ELR (cell line): ENCODE measurements around the gene ANO10.
"Not testable (repeated sequence)": the region's sequence is repeated elsewhere in the genome, so short reads cannot be mapped to it uniquely, and the experiment has no call there.

Experiments used
- DNase-seq: peaks from one replicate; pipeline ENCODE4 v3.0.0-alpha.2; 2015; ENCODE audit warnings: low read depth

ANO10 gene

GRCh38 chr3:43477600-43477999 lies 144.2 kb downstream of the ANO10 start:
- no peak for DNase-seq

GRCh38 chr3:43473737-43474136 lies 148.1 kb downstream of the ANO10 start:
- DNase-seq, result no peak

GRCh38 chr3:43473244-43473643 lies 148.6 kb downstream of the ANO10 start:
- no peak for DNase-seq

- no peak for DNase-seq
These were observed 153.7 kb downstream of the ANO10 start for GRCh38 chr3:43468133-43468532.

DNA sequence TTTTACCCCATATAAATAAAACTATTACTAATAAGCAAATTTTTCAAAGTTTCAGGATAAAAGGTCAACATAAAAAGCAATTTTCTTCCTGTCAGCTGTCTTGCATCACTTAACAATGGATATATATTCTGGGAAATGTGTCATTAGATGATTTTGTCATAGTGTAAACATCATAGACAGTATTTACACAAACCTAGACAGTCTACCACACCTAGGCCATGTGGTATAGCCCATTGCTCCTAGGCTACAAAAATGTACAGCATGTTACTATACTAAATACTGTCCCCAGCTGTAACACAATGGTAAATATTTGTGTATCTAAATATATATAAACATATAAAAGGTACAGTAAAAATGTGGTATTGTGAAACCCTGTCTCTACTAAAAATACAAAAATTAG lies 156.7 kb downstream of the ANO10 start:
- peak; percentile 3 for DNase-seq

DNA sequence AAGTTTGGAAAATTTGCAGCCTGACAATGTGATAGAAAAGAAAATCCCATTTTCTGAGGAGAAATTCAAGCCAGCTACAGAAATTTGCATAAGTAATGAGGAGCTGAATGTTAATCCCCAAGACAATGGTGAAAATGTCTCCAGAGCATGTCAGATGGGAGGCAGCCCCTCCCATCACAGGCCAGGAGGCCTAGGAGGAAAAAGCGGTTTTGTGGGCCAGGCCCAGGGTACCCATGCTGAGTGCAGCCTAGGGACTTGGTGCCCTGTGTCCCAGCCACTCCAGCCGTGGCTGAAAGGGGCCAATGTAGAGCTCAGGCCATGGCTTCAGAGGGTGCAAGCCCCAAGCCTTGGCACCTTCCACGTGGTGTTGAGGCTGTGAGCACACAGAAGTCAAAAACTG lies 159.2 kb downstream of the ANO10 start:
- DNase-seq, result not testable (repeated sequence)

GRCh38 chr3:43461345-43461744 lies 160.5 kb downstream of the ANO10 start:
- DNase-seq, result peak; percentile 11

- DNase-seq, result not testable (repeated sequence)
These were observed 164.8 kb downstream of the ANO10 start for GRCh38 chr3:43457038-43457437.

DNA sequence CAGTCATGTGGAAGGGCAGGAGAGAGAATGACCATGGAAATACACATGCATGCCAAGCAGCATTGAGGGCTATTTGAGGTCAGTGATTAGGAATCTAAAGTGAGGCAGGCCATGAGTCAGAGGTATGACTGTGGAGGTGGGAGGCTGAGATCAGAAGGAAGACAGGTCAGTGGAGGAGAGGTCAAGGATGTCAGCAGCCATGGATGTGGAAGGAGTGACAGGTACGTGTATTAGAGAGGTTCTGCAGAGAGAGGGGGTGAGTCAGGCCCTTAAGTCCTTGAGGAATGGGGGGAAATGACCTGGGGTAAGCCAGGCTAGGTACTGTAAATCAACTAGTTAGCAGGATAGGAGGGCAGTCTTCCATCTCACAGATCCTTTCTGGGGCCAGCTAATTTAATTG lies 166.6 kb downstream of the ANO10 start:
- peak; percentile 84 for DNase-seq

GRCh38 chr3:43453981-43454380 lies 167.8 kb downstream of the ANO10 start:
- no peak for DNase-seq

DNA sequence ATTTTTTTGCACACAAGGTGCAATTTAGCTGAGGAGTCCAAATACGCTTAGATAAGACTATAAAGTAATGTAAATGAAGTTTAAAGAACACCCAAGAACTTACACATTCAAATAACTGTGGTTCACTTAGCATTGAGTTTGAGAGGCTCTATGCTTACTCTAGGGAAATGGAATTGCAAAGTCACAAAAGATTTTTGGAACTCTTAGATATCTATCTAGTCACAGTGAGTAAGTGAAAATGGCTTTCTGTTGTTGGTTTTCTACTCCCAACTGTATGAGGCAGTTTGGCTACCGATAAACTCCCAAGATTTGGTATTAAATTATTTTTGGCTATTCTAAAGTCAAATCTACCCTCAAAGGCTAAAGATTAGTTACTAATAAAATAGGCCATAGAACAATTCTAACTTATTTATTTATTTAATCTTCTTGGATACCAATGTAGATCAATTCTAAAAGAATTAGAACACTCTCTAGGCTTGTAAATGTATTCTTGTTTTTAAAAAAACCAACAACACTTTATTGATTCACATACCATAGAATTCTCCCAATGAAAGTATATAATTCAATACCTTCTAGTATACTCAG lies 170.0 kb downstream of the ANO10 start:
- no peak for DNase-seq

DNA sequence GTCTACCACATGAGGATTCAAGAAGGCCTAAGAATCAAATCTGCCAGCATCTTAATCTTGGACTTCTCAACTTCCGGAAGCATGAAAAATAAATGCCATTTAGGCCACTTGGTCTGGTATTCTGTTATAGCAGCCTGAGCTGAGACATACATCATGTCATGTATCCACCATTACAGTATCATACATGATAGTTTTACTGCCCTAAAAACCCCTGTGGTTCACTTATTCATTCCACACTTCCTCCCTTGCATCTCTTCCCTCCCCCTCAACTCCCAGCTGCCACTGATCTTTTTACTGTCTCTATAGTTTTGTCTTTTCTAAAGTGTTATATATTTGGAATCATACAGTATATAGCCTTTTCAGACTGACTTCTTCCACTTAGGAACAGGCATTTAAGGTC lies 173.7 kb downstream of the ANO10 start:
- DNase-seq, result no peak

DNA sequence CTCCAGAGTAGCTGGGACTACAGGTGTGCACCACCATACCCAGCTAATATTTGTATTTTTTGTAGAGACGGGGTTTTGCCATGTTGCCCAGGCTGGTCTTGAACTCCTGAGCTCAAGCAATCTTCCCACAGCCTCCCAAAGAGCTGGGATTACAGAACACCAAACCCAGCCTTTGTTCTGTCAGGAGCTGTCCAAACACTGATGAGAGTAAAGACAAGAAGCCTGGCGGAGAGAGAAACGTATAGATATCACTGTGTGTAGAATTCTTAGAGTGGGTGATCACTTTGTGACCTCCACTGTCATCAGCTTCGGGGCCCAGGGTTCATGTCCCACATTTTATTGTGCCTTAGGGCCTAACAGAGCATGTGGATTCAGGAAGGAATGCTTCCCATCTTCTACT lies 176.0 kb downstream of the ANO10 start:
- DNase-seq, result no peak

DNA sequence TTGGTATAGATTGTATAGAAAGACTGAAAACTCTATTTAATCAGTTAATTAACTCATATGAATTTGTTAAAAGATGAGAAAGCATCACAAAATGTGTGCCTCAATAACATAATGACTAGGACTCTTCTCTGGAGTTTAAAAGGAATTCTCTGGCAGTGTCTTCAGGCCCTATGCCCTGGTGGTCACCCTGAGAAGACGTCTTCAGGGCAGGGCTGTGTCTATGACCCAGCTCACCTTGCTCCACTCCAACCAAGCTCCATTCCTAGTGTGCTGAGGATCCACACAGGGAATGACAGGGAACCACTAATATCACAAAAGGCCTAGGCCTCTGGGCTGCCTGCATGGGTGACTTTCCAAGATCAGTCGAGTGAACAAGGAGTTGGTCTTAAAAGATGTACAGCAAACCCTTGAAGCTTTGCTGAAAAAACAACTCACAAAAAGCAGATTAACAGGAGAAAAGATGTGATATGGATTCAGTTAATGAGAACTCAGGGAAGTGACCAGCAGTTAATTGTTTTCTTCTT lies 178.9 kb downstream of the ANO10 start:
- DNase-seq, result no peak

GRCh38 chr3:43436507-43437140 lies 185.2 kb downstream of the ANO10 start:
- DNase-seq, result no peak

- DNase-seq, result no peak
These were observed 186.1 kb downstream of the ANO10 start for GRCh38 chr3:43435706-43436105.

DNA sequence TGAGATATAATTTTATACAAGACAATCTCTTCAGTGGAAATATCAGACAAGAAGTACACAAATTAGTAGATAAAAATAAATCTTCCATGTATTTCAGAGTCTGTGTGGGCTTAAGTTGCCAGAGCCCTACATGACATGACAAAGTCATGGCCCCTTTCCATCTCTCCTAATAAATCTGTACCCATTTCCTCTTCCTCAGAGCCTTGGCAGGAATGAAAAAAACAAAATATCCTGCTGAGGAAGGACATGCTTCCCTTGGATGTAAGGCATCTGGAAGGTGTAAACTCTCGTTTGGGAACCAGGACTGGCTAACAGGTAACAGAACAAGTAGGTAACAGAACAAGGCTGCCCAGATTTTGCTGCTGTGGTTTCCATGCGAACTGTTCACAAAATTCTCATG lies 187.4 kb downstream of the ANO10 start:
- DNase-seq, result no peak

GRCh38 chr3:43432462-43432861 lies 189.3 kb downstream of the ANO10 start:
- no peak for DNase-seq

DNA sequence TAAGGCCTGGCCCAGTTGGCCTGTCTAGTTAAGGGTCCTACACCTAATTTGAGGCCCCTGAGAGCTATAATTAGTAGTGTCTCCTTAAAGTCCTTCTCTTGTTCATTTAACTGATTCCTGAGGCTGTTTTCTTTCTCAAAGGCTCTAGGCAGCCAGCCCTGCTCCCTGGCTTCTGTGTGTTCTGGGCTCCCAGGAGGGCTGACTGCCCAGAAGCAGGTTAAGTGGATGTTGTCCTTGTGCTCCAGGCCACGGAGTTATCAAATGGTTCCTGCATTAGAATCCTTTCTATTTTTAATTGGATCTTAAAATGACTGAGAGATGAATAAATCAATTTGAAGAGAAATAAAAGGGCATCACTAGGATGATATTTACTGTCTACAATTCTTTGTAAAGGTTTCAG lies 195.4 kb downstream of the ANO10 start:
- no peak for DNase-seq

DNA sequence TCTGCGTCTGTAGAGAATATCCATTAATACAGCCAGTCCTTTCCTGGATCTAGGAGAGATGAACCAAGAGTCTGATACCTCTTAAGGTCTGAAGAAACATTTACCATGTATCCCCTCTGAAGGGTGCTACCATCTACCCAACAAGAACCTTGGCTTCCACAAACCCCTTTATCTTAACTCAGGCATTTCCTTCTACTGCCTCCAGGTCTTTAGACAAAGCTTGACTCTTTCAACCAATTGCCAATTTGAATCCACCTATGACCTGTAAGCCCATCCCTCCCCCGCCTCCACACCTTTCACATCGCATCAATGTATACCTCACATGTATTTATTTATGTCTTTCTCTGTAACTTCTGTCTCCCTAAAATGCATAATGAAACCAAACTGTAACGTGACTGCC lies 196.0 kb downstream of the ANO10 start:
- DNase-seq, result no peak

DNA sequence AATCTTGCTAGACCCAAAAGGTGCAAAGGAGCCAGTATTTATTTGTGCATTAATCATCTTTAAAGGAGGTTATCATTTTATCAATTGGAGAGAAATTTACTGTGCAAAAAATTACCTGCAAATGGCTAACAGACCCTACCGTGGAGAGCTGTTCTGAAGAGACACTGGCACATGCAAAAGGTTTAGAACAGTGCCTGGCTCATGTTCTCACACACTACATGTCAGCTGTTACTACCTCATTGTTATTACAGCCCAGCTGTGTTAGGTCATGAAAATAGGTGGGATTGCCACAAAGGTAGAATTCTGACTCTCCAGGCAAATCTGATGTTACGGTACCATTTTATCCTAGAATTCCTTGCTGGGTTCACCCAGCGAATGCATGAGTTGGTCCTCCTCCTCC lies 198.2 kb downstream of the ANO10 start:
- no peak for DNase-seq

- DNase-seq, result no peak
These were observed 198.7 kb downstream of the ANO10 start for GRCh38 chr3:43423142-43423541.

DNA sequence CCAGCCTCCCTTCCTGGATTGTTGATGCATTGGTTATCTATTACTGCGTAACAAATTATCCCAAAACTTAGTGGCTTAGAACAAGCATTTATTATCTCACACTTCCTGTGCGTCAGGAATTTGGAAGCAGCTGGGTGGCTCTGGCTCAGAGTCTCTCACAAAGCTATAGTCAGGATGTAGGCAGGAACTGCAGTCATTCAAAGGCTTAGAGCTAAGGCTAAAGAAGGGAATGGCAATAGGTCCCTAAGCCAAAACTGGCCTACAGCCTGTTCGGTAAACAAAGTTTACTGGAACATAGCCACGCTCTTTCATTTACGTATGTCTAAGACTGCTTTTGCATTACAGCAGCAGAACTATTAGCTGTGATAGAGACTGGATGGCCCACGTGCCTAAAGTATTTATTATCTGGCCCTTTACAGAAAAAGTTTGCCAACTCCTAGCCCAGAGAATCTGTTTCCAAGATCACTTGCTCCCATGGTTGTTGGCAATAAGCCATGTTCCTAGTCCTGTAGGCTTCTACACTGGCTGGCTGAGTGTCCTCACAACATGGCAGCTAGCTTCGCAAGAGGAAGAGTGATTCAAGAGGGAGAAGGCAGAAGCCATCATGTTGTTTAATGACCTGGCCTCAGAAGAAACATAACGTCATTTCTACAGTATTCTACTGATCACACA lies 203.1 kb downstream of the ANO10 start:
- peak; percentile 15 for DNase-seq
